CD4-positive, CD25-positive, alpha-beta regulatory T cell (primary cell): ENCODE results near the gene AP4S1. TPM values are rescaled to one million over a fixed set of nuclear protein-coding genes. Genes with fewer than 3 reads are reported as not detected.
"Not testable (repeated sequence)": the region's sequence is repeated elsewhere in the genome, so short reads cannot be mapped to it uniquely, and the experiment has no call there.

Experiments
- ATAC-seq, 2 donors: fragments of 150-1000 bp; cut with Tn5 transposase; one replicate each; pipeline ENCODE4 v1.10.0; 2021; ENCODE audit warnings: low read depth in 2 of 2, moderate number of reproducible peaks in 2 of 2, moderate library complexity in 1 of 2
- DNase-seq, 3 donors: peaks; one replicate each; pipeline versions ENCODE4 v3.0.0 to v3.0.0-alpha.2; 2012 to 2022; ENCODE audit warnings: mixed read lengths in 1 of 3
- H3K27ac ChIP-seq: one replicate; pipeline ENCODE4 v1.7.0; 2013; ENCODE audit warnings: mild to moderate bottlenecking, low read length; ENCODE audit not compliant: insufficient read depth, poor library complexity, severe bottlenecking
- H3K27me3 ChIP-seq: one replicate; pipeline ENCODE4 v1.7.0; 2013; ENCODE audit warnings: low read length; ENCODE audit not compliant: control insufficient read depth, insufficient read depth
- H3K36me3 ChIP-seq: one replicate; pipeline ENCODE4 v1.7.0; 2013; ENCODE audit warnings: mild to moderate bottlenecking, low read length, moderate library complexity; ENCODE audit not compliant: control insufficient read depth, insufficient read depth
- H3K4me1 ChIP-seq: 2 replicates; pipeline ENCODE4 v1.7.0; 2013; ENCODE audit warnings: mild to moderate bottlenecking, low read length; ENCODE audit not compliant: insufficient read depth, control insufficient read depth, poor library complexity, severe bottlenecking
- H3K4me3 ChIP-seq: one replicate; pipeline ENCODE4 v1.7.0; 2013; ENCODE audit warnings: low read depth, mild to moderate bottlenecking, low read length, moderate library complexity
- H3K9me3 ChIP-seq, 2 experiments: 1 replicate in 1 of 2; 2 replicates in 1 of 2; pipeline ENCODE4 v1.7.0; 2013; ENCODE audit warnings: low read length in 2 of 2, mild to moderate bottlenecking in 1 of 2, moderate library complexity in 1 of 2; ENCODE audit not compliant: control insufficient read depth in 2 of 2
- H3K27ac Mint-ChIP-seq, 3 donors: one replicate each; pipeline ENCODE4 v1.8.0; 2020 to 2022; ENCODE audit warnings: mild to moderate bottlenecking in 3 of 3, mixed read lengths in 3 of 3, moderate library complexity in 2 of 3
- H3K27me3 Mint-ChIP-seq: one replicate; pipeline ENCODE4 v1.8.0; 2022; ENCODE audit warnings: mild to moderate bottlenecking, mixed read lengths
- H3K36me3 Mint-ChIP-seq: one replicate; pipeline ENCODE4 v1.8.0; 2020; ENCODE audit warnings: mixed read lengths
- H3K4me1 Mint-ChIP-seq, 4 donors: one replicate each; pipeline ENCODE4 v1.8.0; 2020 to 2022; ENCODE audit warnings: mixed read lengths in 4 of 4, mild to moderate bottlenecking in 1 of 4
- H3K4me3 Mint-ChIP-seq, 4 donors: one replicate each; pipeline ENCODE4 v1.8.0; 2020 to 2022; ENCODE audit warnings: mild to moderate bottlenecking in 4 of 4, mixed read lengths in 4 of 4, moderate library complexity in 3 of 4
- H3K9me3 Mint-ChIP-seq, 7 donors: one replicate each; pipeline ENCODE4 v1.8.0; 2020 to 2022; ENCODE audit warnings: mixed read lengths in 7 of 7, mild to moderate bottlenecking in 3 of 7, moderate library complexity in 2 of 7
- polyA plus RNA-seq, 4 donors: library from polyadenylated mRNA; unstranded; fragments of 300-500 nt; fragmentation: Illumina TruSeq; gene quantifications; one replicate each; pipeline ENCODE4 v1.2.3, GENCODE V29; 2021
- total RNA-seq: library from RNA; stranded (reverse); gene quantifications from one replicate; pipeline ENCODE4 v1.2.3, GENCODE V29; 2022

AP4S1 gene
- total and polyA plus RNA-seq, 5 donors from 2014 or later, result 7.0 to 16.0 (median 8.1) TPM

- ATAC-seq, H3K4me1 ChIP-seq, H3K36me3 ChIP-seq, DNase-seq, H3K27ac ChIP-seq, H3K9me3 Mint-ChIP-seq, H3K4me3 ChIP-seq, H3K4me1 Mint-ChIP-seq, H3K27me3 ChIP-seq, H3K4me3 Mint-ChIP-seq, H3K27me3 Mint-ChIP-seq, H3K9me3 ChIP-seq: not testable (repeated sequence)
- Mint-ChIP-seq H3K27ac (peak overlapping the region in 1 of 3 donors; percentile 38), H3K36me3 (peaks cover 13% of the 10 kb centered on the region)
Measured at GRCh38 chr14:31093884-31094839, 68.7 kb downstream of the AP4S1 start.

GRCh38 chr14:31095817-31096216 is 70.4 kb downstream of the AP4S1 start:
- H3K4me1 Mint-ChIP-seq, H3K9me3 Mint-ChIP-seq, DNase-seq, H3K4me3 ChIP-seq, H3K27ac Mint-ChIP-seq, H3K27ac ChIP-seq, H3K27me3 ChIP-seq, H3K4me3 Mint-ChIP-seq, H3K4me1 ChIP-seq, H3K9me3 ChIP-seq, H3K27me3 Mint-ChIP-seq, ATAC-seq: not testable (repeated sequence)
- peaks cover 21% of the 10 kb centered on the region for H3K36me3 Mint-ChIP-seq
- peaks cover 22% of the 10 kb centered on the region for H3K36me3 ChIP-seq

GRCh38 chr14:31096255-31096654 is 70.8 kb downstream of the AP4S1 start:
- DNase-seq (no peak), ATAC-seq (no peak)
- Histone ChIP-seq H3K4me1 (no peaks in the 10 kb centered on the region), H3K27ac (no peak overlapping the region), H3K27me3 (no peaks in the 10 kb centered on the region), H3K9me3 (no peaks in the 10 kb centered on the region), H3K4me3 (no peak overlapping the region), H3K36me3 (peaks cover 26% of the 10 kb centered on the region)
- no peaks in the 10 kb centered on the region for H3K27me3 Mint-ChIP-seq
- peaks cover 25% of the 10 kb centered on the region for H3K36me3 Mint-ChIP-seq
- peaks cover 0 to 6% (median 2%) of the 10 kb centered on the region in 4 donors for H3K4me1 Mint-ChIP-seq
- H3K4me3 Mint-ChIP-seq, result no peak overlapping the region
- H3K27ac Mint-ChIP-seq, result no peak overlapping the region
- H3K9me3 Mint-ChIP-seq, result no peaks in the 10 kb centered on the region

- Mint-ChIP-seq H3K9me3 (no peaks in the 10 kb centered on the region), H3K4me3 (no peak overlapping the region), H3K36me3 (peaks cover 33% of the 10 kb centered on the region), H3K27me3 (no peaks in the 10 kb centered on the region), H3K4me1 (peaks cover 0 to 4% (median under 1%) of the 10 kb centered on the region in 4 donors), H3K27ac (no peak overlapping the region)
- H3K4me3 ChIP-seq, result no peak overlapping the region
- ATAC-seq (no peak), DNase-seq (no peak)
- no peaks in the 10 kb centered on the region for H3K27me3 ChIP-seq
- H3K4me1 ChIP-seq, result no peaks in the 10 kb centered on the region
- H3K36me3 ChIP-seq, result peaks cover 35% of the 10 kb centered on the region
- H3K9me3 ChIP-seq, result no peaks in the 10 kb centered on the region
- no peak overlapping the region for H3K27ac ChIP-seq
Measured at GRCh38 chr14:31097081-31097480, 71.6 kb downstream of the AP4S1 start.

GRCh38 chr14:31106768-31107167 is 81.3 kb downstream of the AP4S1 start:
- peaks cover 0 to 11% (median 0%) of the 10 kb centered on the region in 4 donors for H3K4me1 Mint-ChIP-seq
- no peaks in the 10 kb centered on the region for H3K9me3 Mint-ChIP-seq
- no peaks in the 10 kb centered on the region for H3K27me3 Mint-ChIP-seq
- Histone ChIP-seq H3K27ac (no peak overlapping the region), H3K4me3 (no peak overlapping the region), H3K36me3 (peaks cover 94% of the 10 kb centered on the region), H3K4me1 (no peaks in the 10 kb centered on the region), H3K9me3 (no peaks in the 10 kb centered on the region), H3K27me3 (no peaks in the 10 kb centered on the region)
- no peak overlapping the region for H3K4me3 Mint-ChIP-seq
- DNase-seq (no peak), ATAC-seq (no peak)
- H3K27ac Mint-ChIP-seq, result peak overlapping the region in 1 of 3 donors; percentile 39
- peaks cover 56% of the 10 kb centered on the region for H3K36me3 Mint-ChIP-seq

GRCh38 chr14:31109257-31109656 is 83.8 kb downstream of the AP4S1 start:
- Histone ChIP-seq H3K27me3 (no peaks in the 10 kb centered on the region), H3K4me1 (no peaks in the 10 kb centered on the region), H3K9me3 (no peaks in the 10 kb centered on the region), H3K27ac (peak overlapping the region; percentile 2), H3K4me3 (no peak overlapping the region), H3K36me3 (peaks cover 98% of the 10 kb centered on the region)
- Mint-ChIP-seq H3K9me3 (no peaks in the 10 kb centered on the region), H3K4me3 (no peak overlapping the region), H3K36me3 (peaks cover 49% of the 10 kb centered on the region), H3K4me1 (peaks cover 0 to 5% (median 0%) of the 10 kb centered on the region in 4 donors), H3K27me3 (no peaks in the 10 kb centered on the region), H3K27ac (no peak overlapping the region)
- ATAC-seq (no peak), DNase-seq (no peak)

GRCh38 chr14:31110872-31111271 is 85.4 kb downstream of the AP4S1 start:
- Histone ChIP-seq H3K36me3 (peaks cover 97% of the 10 kb centered on the region), H3K27me3 (no peaks in the 10 kb centered on the region), H3K4me1 (no peaks in the 10 kb centered on the region), H3K9me3 (no peaks in the 10 kb centered on the region), H3K4me3 (no peak overlapping the region), H3K27ac (no peak overlapping the region)
- Mint-ChIP-seq H3K9me3 (no peaks in the 10 kb centered on the region), H3K27ac (peak overlapping the region in 1 of 3 donors; percentile 69), H3K4me3 (no peak overlapping the region), H3K27me3 (no peaks in the 10 kb centered on the region), H3K4me1 (no peaks in the 10 kb centered on the region), H3K36me3 (peaks cover 41% of the 10 kb centered on the region)
- ATAC-seq, result no peak
- no peak for DNase-seq

GRCh38 chr14:31113794-31114193 is 88.3 kb downstream of the AP4S1 start:
- Mint-ChIP-seq H3K9me3 (no peaks in the 10 kb centered on the region), H3K4me1 (peaks cover 0 to 1% (median 0%) of the 10 kb centered on the region in 4 donors), H3K4me3 (no peak overlapping the region), H3K36me3 (peaks cover 41% of the 10 kb centered on the region), H3K27ac (peak overlapping the region in 1 of 3 donors; percentile 26), H3K27me3 (no peaks in the 10 kb centered on the region)
- H3K27ac ChIP-seq, result no peak overlapping the region
- peaks cover 89% of the 10 kb centered on the region for H3K36me3 ChIP-seq
- no peak for DNase-seq
- H3K4me3 ChIP-seq, result no peak overlapping the region
- H3K4me1 ChIP-seq, result no peaks in the 10 kb centered on the region
- ATAC-seq, result no peak
- H3K9me3 ChIP-seq, result no peaks in the 10 kb centered on the region
- no peaks in the 10 kb centered on the region for H3K27me3 ChIP-seq
